Prostate gland (tissue), 2 donors: Measurements from ENCODE around the gene BMP2K.

Source experiments
- POLR2A ChIP-seq: fragments of 450-650 bp; IDR thresholded peaks from one replicate; pipeline ENCODE4 v1.6.1; 2016; ENCODE audit warnings: antibody characterized with exemption, mild to moderate bottlenecking
- POLR2AphosphoS5 ChIP-seq: sonication (generic); formaldehyde crosslinking; IDR thresholded peaks from one replicate; pipeline ENCODE4 v1.6.1; 2017; ENCODE audit warnings: antibody characterized with exemption
- TF ChIP-seq, protein P1 (sequence below), 4 experiments: fragments of 200-600 bp in 2 of 4; fragments of 450-650 bp in 2 of 4; sonication (generic) in 2 of 4; IDR thresholded peaks; 1 replicate in 3 of 4; 2 replicates in 1 of 4; pipeline ENCODE4 v1.5.1; 2016 to 2019; ENCODE audit warnings: antibody characterized with exemption in 4 of 4, mild to moderate bottlenecking in 2 of 4, moderate library complexity in 2 of 4

DNA sequence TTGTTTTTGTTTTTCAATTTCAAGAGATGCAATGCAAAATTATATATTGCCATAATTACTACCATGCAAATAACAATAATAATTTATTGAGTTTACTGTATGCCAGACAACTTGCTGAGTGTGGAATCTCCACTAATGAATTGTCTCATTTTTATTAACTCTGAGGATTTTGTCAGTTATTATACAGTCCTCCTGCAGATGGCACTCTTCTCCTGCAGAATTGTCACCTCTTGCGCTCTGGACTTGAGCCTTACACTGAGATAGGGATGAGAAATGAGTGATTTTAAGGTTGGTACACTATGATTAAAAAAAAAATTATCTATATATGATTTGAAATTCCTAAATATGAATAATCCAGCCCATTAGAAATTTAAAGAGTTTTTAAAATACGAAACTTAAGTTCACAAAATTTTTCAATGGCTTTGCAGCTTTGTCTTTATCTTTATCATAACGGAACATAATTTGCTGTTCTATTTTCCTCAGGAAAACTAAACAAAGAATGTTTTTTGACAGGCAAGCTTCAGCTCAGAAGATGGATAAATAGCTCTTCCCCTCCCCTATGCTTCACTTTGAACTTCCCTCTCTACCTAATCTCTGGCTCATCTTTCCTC lies 175.8 kb downstream of the BMP2K start:
- TF ChIP-seq POLR2AphosphoS5 (peak; percentile 18), POLR2A (no peak)
- TF ChIP-seq, protein P1, sequence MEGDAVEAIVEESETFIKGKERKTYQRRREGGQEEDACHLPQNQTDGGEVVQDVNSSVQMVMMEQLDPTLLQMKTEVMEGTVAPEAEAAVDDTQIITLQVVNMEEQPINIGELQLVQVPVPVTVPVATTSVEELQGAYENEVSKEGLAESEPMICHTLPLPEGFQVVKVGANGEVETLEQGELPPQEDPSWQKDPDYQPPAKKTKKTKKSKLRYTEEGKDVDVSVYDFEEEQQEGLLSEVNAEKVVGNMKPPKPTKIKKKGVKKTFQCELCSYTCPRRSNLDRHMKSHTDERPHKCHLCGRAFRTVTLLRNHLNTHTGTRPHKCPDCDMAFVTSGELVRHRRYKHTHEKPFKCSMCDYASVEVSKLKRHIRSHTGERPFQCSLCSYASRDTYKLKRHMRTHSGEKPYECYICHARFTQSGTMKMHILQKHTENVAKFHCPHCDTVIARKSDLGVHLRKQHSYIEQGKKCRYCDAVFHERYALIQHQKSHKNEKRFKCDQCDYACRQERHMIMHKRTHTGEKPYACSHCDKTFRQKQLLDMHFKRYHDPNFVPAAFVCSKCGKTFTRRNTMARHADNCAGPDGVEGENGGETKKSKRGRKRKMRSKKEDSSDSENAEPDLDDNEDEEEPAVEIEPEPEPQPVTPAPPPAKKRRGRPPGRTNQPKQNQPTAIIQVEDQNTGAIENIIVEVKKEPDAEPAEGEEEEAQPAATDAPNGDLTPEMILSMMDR (IDR thresholded peaks at IDR 0.05), result peak in 3 of 4 experiments; percentile 61 to 73 (median 73)
